H9 (cell line): ENCODE measurements around the gene PLCL1. TPM values are rescaled to one million over a fixed set of nuclear protein-coding genes. Genes with fewer than 3 reads are reported as not detected.

Experiments
- DNase-seq: peaks from one replicate; pipeline ENCODE4 v3.0.0-alpha.2; 2017
- H2AFZ ChIP-seq: one replicate; pipeline ENCODE4 v1.6.1; 2013; ENCODE audit warnings: mild to moderate bottlenecking, low read length, control low read depth, moderate library complexity
- H2AK5ac ChIP-seq: 2 replicates; pipeline ENCODE4 v1.6.1; 2013; ENCODE audit warnings: low read length, control low read depth, mixed read lengths; ENCODE audit not compliant: insufficient read length
- H2BK120ac ChIP-seq: one replicate; pipeline ENCODE4 v1.6.1; 2013; ENCODE audit warnings: low read depth, mild to moderate bottlenecking, low read length, control low read depth, inconsistent platforms; ENCODE audit not compliant: poor library complexity, severe bottlenecking
- H2BK12ac ChIP-seq: 2 replicates; pipeline ENCODE4 v1.6.1; 2013; ENCODE audit warnings: low read length, control low read depth, mixed read lengths, low read depth; ENCODE audit not compliant: insufficient read length
- H2BK15ac ChIP-seq: 2 replicates; pipeline ENCODE4 v1.6.1; 2013; ENCODE audit warnings: low read depth, low read length, control low read depth
- H2BK20ac ChIP-seq: one replicate; pipeline ENCODE4 v1.6.1; 2013; ENCODE audit warnings: low read depth, mild to moderate bottlenecking, low read length, control low read depth, inconsistent platforms; ENCODE audit not compliant: poor library complexity, severe bottlenecking
- H2BK5ac ChIP-seq: 2 replicates; pipeline ENCODE4 v1.6.1; 2013; ENCODE audit warnings: low read length, control low read depth, mixed read lengths; ENCODE audit not compliant: insufficient read length
- H3K14ac ChIP-seq: 2 replicates; pipeline ENCODE4 v1.6.1; 2013; ENCODE audit warnings: low read length, control low read depth; ENCODE audit not compliant: insufficient read depth
- H3K18ac ChIP-seq: 2 replicates; pipeline ENCODE4 v1.6.1; 2013; ENCODE audit warnings: low read depth, mild to moderate bottlenecking, mixed read lengths, low read length, control low read depth; ENCODE audit not compliant: insufficient read length
- H3K23ac ChIP-seq: 2 replicates; pipeline ENCODE4 v1.6.1; 2013; ENCODE audit warnings: low read length, control low read depth, mixed read lengths, low read depth; ENCODE audit not compliant: insufficient read length
- H3K23me2 ChIP-seq: 2 replicates; pipeline ENCODE4 v1.6.1; 2013; ENCODE audit warnings: low read depth, mild to moderate bottlenecking, mixed read lengths, low read length, control low read depth; ENCODE audit not compliant: insufficient read length, poor library complexity, severe bottlenecking
- H3K27ac ChIP-seq: 2 replicates; pipeline ENCODE4 v1.5.1; 2013; ENCODE audit warnings: low read length, control low read depth, mixed read lengths, low read depth; ENCODE audit not compliant: insufficient read length
- H3K27me3 ChIP-seq: 2 replicates; pipeline ENCODE4 v1.6.1; 2013; ENCODE audit warnings: low read length, control low read depth, inconsistent platforms; ENCODE audit not compliant: insufficient read depth
- H3K4ac ChIP-seq: 2 replicates; pipeline ENCODE4 v1.6.1; 2013; ENCODE audit warnings: low read depth, mild to moderate bottlenecking, control low read depth, inconsistent platforms, low read length, moderate library complexity
- H3K4me1 ChIP-seq: 2 replicates; pipeline ENCODE4 v1.6.1; 2013; ENCODE audit warnings: low read length, control low read depth, inconsistent platforms; ENCODE audit not compliant: insufficient read depth
- H3K4me2 ChIP-seq: 2 replicates; pipeline ENCODE4 v1.6.1; 2013; ENCODE audit warnings: low read length, control low read depth, mixed read lengths; ENCODE audit not compliant: insufficient read length, insufficient read depth
- H3K56ac ChIP-seq: 2 replicates; pipeline ENCODE4 v1.6.1; 2013; ENCODE audit warnings: low read depth, mild to moderate bottlenecking, mixed read lengths, low read length, control low read depth; ENCODE audit not compliant: insufficient read length
- H3K79me1 ChIP-seq: 2 replicates; pipeline ENCODE4 v1.6.1; 2013; ENCODE audit warnings: low read depth, mild to moderate bottlenecking, moderate library complexity, low read length, control low read depth, inconsistent platforms; ENCODE audit not compliant: insufficient read depth, poor library complexity, severe bottlenecking
- H3K79me2 ChIP-seq: 2 replicates; pipeline ENCODE4 v1.6.1; 2013; ENCODE audit warnings: low read length, control low read depth, inconsistent platforms; ENCODE audit not compliant: insufficient read depth
- H3K9ac ChIP-seq: 2 replicates; pipeline ENCODE4 v1.6.1; 2013; ENCODE audit warnings: low read length, control low read depth, mixed read lengths; ENCODE audit not compliant: insufficient read length; ENCODE audit errors: extremely low read depth
- H3K9me3 ChIP-seq: one replicate; pipeline ENCODE4 v1.6.1; 2013; ENCODE audit warnings: low read depth, low read length, inconsistent platforms; ENCODE audit not compliant: control insufficient read depth
- H3T11ph ChIP-seq: one replicate; pipeline ENCODE4 v1.6.1; 2013; ENCODE audit warnings: mild to moderate bottlenecking, low read length, control low read depth, inconsistent platforms
- H4K20me1 ChIP-seq: one replicate; pipeline ENCODE4 v1.6.1; 2013; ENCODE audit not compliant: control insufficient read depth, insufficient read length, insufficient read depth
- H4K5ac ChIP-seq: 2 replicates; pipeline ENCODE4 v1.6.1; 2013; ENCODE audit warnings: low read depth, mild to moderate bottlenecking, mixed read lengths, low read length, control low read depth; ENCODE audit not compliant: insufficient read length
- H4K8ac ChIP-seq: replicated peaks from 2 replicates; pipeline ENCODE4 v1.6.1; 2013; ENCODE audit warnings: low read length, control low read depth, mixed read lengths, low read depth; ENCODE audit not compliant: insufficient read length
- H4K91ac ChIP-seq: 2 replicates; pipeline ENCODE4 v1.6.1; 2013; ENCODE audit warnings: low read depth, mild to moderate bottlenecking, moderate library complexity, mixed read lengths, low read length, control low read depth; ENCODE audit not compliant: insufficient read length
- H3K27ac Mint-ChIP-seq, 3 experiments: 2 replicates in 2 of 3; 3 replicates in 1 of 3; pipeline ENCODE4 v1.8.0; 2020 to 2021; ENCODE audit warnings: mixed read lengths in 3 of 3, mild to moderate bottlenecking in 1 of 3, moderate library complexity in 1 of 3
- H3K27me3 Mint-ChIP-seq: 2 replicates; pipeline ENCODE4 v1.8.0; 2021; ENCODE audit warnings: low read depth, mild to moderate bottlenecking, moderate library complexity, mixed read lengths
- H3K36me3 Mint-ChIP-seq, 3 experiments: 2 replicates in 2 of 3; 3 replicates in 1 of 3; pipeline ENCODE4 v1.8.0; 2020 to 2021; ENCODE audit warnings: low read depth in 3 of 3, mixed read lengths in 3 of 3; ENCODE audit not compliant: insufficient read depth in 1 of 3
- H3K4me1 Mint-ChIP-seq, 2 experiments: 2 replicates each; pipeline ENCODE4 v1.8.0; 2020; ENCODE audit warnings: mixed read lengths in 2 of 2
- H3K4me3 Mint-ChIP-seq, 2 experiments: 2 replicates in 1 of 2; 3 replicates in 1 of 2; pipeline ENCODE4 v1.8.0; 2020 to 2021; ENCODE audit warnings: mild to moderate bottlenecking in 2 of 2, mixed read lengths in 2 of 2, moderate library complexity in 1 of 2
- H3K9me3 Mint-ChIP-seq, 2 experiments: 2 replicates in 1 of 2; 3 replicates in 1 of 2; pipeline ENCODE4 v1.8.0; 2020; ENCODE audit warnings: mild to moderate bottlenecking in 2 of 2, mixed read lengths in 2 of 2, moderate library complexity in 1 of 2
- CTCF ChIP-seq: fragments of 200-600 bp; sonication (generic); conservative IDR thresholded peaks from 3 replicates; pipeline ENCODE4 v1.8.0; 2021; ENCODE audit warnings: antibody characterized with exemption, mild to moderate bottlenecking
- WGBS: extraction: QIAGEN DNeasy Blood & Tissue Kit; methylation state at CpG from one replicate; pipeline ENCODE4 v1.1.7; 2013; ENCODE audit warnings: missing lambda C conversion rate, low lambda C conversion rate, mixed read lengths; ENCODE audit not compliant: insufficient read length; ENCODE audit errors: extremely low coverage; 5-methylcytosine and 5-hydroxymethylcytosine counted together
- total RNA-seq: library from RNA; stranded (reverse); gene quantifications from 2 replicates; pipeline ENCODE4 v1.2.1, GENCODE V29; 2021

The PLCL1 gene
- total RNA-seq, 1 experiment from 2014 or later, result 0.04 TPM

DNA sequence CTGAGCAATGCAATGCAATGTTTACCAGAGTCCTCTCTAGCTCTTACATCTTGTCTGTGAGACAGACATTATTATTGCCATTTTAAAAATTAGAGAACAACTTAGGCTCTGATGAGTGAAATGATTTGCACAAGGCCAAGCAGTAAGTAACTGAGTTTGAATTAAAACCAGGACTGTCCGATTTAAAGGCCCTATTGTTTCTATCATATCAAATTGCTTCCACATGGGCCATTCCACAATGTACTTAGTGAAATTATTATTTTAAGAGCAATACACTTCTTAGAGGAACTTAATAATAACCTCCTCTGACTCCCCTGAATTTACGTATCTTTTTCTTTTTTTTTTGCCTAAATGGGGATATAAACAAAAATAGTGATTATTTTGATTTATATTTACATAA, 64.6 kb downstream of the PLCL1 start:
- Histone ChIP-seq H4K8ac (no peak overlapping the region), H3K27me3 (no peaks in the 10 kb centered on the region), H2AK5ac (no peak overlapping the region), H4K5ac (no peak overlapping the region), H3K18ac (no peak overlapping the region), H3K23me2 (no peaks in the 10 kb centered on the region), H3K9me3 (no peaks in the 10 kb centered on the region), H2BK20ac (no peak overlapping the region), H2BK5ac (no peak overlapping the region), H3K79me2 (no peaks in the 10 kb centered on the region), H3K4me2 (no peak overlapping the region), H3T11ph (no peak overlapping the region), H2BK120ac (no peak overlapping the region), H3K56ac (no peak overlapping the region), H3K23ac (no peak overlapping the region), H3K79me1 (no peaks in the 10 kb centered on the region), H2BK15ac (no peak overlapping the region), H3K9ac (no peak overlapping the region), H2BK12ac (no peak overlapping the region), H4K20me1 (no peaks in the 10 kb centered on the region), H3K27ac (no peak overlapping the region), H4K91ac (no peak overlapping the region), H3K4me1 (0 out of 2 replicates have a peak, but pooled peaks cover 6% of the 10 kb centered on the region), H3K4ac (no peak overlapping the region), H3K14ac (no peak overlapping the region), H2AFZ (no peak overlapping the region)
- Mint-ChIP-seq H3K9me3 (no peaks in the 10 kb centered on the region), H3K27ac (no peak overlapping the region), H3K4me1 (peaks cover 19 to 29% of the 10 kb centered on the region in 2 experiments), H3K36me3 (no peaks in the 10 kb centered on the region), H3K27me3 (no peaks in the 10 kb centered on the region), H3K4me3 (no peak overlapping the region)
- TF ChIP-seq CTCF, result no peak
- no peak for DNase-seq
- no CpG with 5 or more reads among the region's 2 CpGs for WGBS
